ENCODE measurements around the gene SIRPG. TPM values are rescaled to one million over a fixed set of nuclear protein-coding genes. Genes with fewer than 3 reads are reported as not detected.

Gene SIRPG
- total RNA-seq, 1 experiment from 2014 or later, result not detected

GRCh38 chr20:1646975-1647431, 10.6 kb downstream of the SIRPG start:
- Histone ChIP-seq H3K9me3 (ENCODE audit: control insufficient read depth, low read depth, low read length) (no peaks in the 10 kb centered on the region), H2AK5ac (ENCODE audit: insufficient read length, low read length) (no peak overlapping the region), H4K20me1 (ENCODE audit: control insufficient read depth, insufficient read depth, insufficient read length) (no peaks in the 10 kb centered on the region), H2BK120ac (ENCODE audit: low read depth, low read length, poor library complexity, severe bottlenecking) (no peak overlapping the region), H3K23ac (ENCODE audit: insufficient read length, low read depth, low read length) (no peak overlapping the region), H3K4ac (ENCODE audit: low read depth, low read length) (no peak overlapping the region), H3K18ac (ENCODE audit: insufficient read length, low read depth, low read length) (no peak overlapping the region), H3K27me3 (ENCODE audit: insufficient read depth, low read length) (no peaks in the 10 kb centered on the region), H2BK20ac (ENCODE audit: low read depth, low read length, poor library complexity, severe bottlenecking) (no peak overlapping the region), H4K8ac (replicated peaks; ENCODE audit: insufficient read length, low read depth, low read length) (no peak overlapping the region), H4K91ac (ENCODE audit: insufficient read length, low read depth, low read length) (no peak overlapping the region), H3K14ac (ENCODE audit: insufficient read depth, low read length) (no peak overlapping the region), H2BK12ac (ENCODE audit: insufficient read length, low read depth, low read length) (no peak overlapping the region), H3K9ac (ENCODE audit: extremely low read depth, insufficient read length, low read length) (no peak overlapping the region), H2AFZ (ENCODE audit: low read length) (no peak overlapping the region), H3K56ac (ENCODE audit: insufficient read length, low read depth, low read length) (no peak overlapping the region), H3K4me1 (ENCODE audit: insufficient read depth, low read length) (no peaks in the 10 kb centered on the region), H3T11ph (ENCODE audit: low read length) (no peak overlapping the region), H3K23me2 (ENCODE audit: insufficient read length, low read depth, low read length, poor library complexity, severe bottlenecking) (no peaks in the 10 kb centered on the region), H3K27ac (ENCODE audit: insufficient read length, low read depth, low read length) (no peak overlapping the region), H3K4me2 (ENCODE audit: insufficient read depth, insufficient read length, low read length) (no peak overlapping the region), H3K79me1 (ENCODE audit: insufficient read depth, low read depth, low read length, poor library complexity, severe bottlenecking) (no peaks in the 10 kb centered on the region), H2BK15ac (ENCODE audit: low read depth, low read length) (no peak overlapping the region), H2BK5ac (ENCODE audit: insufficient read length, low read length) (no peak overlapping the region), H3K79me2 (ENCODE audit: insufficient read depth, low read length) (no peaks in the 10 kb centered on the region), H4K5ac (ENCODE audit: insufficient read length, low read depth, low read length) (no peak overlapping the region)
- peaks cover 6% of the 10 kb centered on the region for H3K27me3 Mint-ChIP-seq (ENCODE audit: low read depth)
- no peaks in the 10 kb centered on the region for H3K36me3 Mint-ChIP-seq (ENCODE audit: insufficient read depth in 1 of 3, low read depth in 3 of 3)
- TF ChIP-seq CTCF (conservative IDR thresholded peaks at IDR 0.05), result no peak
- H3K4me1 Mint-ChIP-seq, result no peaks in the 10 kb centered on the region
- no peaks in the 10 kb centered on the region; a peak in 1 of 5 replicates for H3K9me3 Mint-ChIP-seq
- H3K27ac Mint-ChIP-seq, result no peak overlapping the region; a peak in 1 of 7 replicates
- DNase-seq, result no peak
- no peak overlapping the region for H3K4me3 Mint-ChIP-seq
- no CpG with 5 or more reads among the region's 3 CpGs for WGBS (ENCODE audit: extremely low coverage, insufficient read length, low lambda C conversion rate)

All from H9 (cell line).